ENCODE results near the gene ABCC1. TPM values are rescaled to one million over a fixed set of nuclear protein-coding genes. Genes with fewer than 3 reads are reported as not detected.

The ABCC1 gene
- total and polyA plus RNA-seq, 2 of the 8 experiments (the other 6 are each of a cell fraction or from before 2014, with no cell fraction given), result 42.6 to 66.8 TPM

GRCh38 chr16:16164243-16164642, 214.8 kb downstream of the ABCC1 start (continued):
- no peak for TF ChIP-seq TCF12 (IDR thresholded peaks at IDR 0.05; ENCODE audit: low read depth, low read length)
- TF ChIP-seq SP2 (IDR thresholded peaks at IDR 0.05; ENCODE audit: low read length), result no peak
- no peak for TF ChIP-seq RFX5 (IDR thresholded peaks at IDR 0.05; ENCODE audit: borderline replicate concordance, low read depth, low read length)
- no peak for TF ChIP-seq SIRT6 (IDR thresholded peaks at IDR 0.05; ENCODE audit: low read length)
- no peak for TF ChIP-seq SUZ12 (IDR thresholded peaks at IDR 0.05; ENCODE audit: low read length)
- TF ChIP-seq EZH2 (IDR thresholded peaks at IDR 0.05; ENCODE audit: low read depth, low read length, severe bottlenecking), result no peak
